Spinal cord (tissue), 10 donors: ENCODE measurements around the gene SLC6A7. TPM values are rescaled to one million over a fixed set of nuclear protein-coding genes. Genes with fewer than 3 reads are reported as not detected.

Experiments used
- DNase-seq, 6 donors: peaks; one replicate each; pipeline versions ENCODE4 v3.0.0 to v3.0.0-alpha.2; 2013 to 2015; ENCODE audit warnings: low spot score in 6 of 6, low read depth in 4 of 6
- H3K27ac ChIP-seq: one replicate; pipeline ENCODE4 v1.5.1; 2013; ENCODE audit warnings: low read depth, low read length, control low read depth
- H3K27me3 ChIP-seq: one replicate; pipeline ENCODE4 v1.6.1; 2013; ENCODE audit warnings: low read length; ENCODE audit not compliant: control insufficient read depth, insufficient read depth
- H3K36me3 ChIP-seq: one replicate; pipeline ENCODE4 v1.6.1; 2013; ENCODE audit warnings: low read length; ENCODE audit not compliant: control insufficient read depth, insufficient read depth
- H3K4me1 ChIP-seq: one replicate; pipeline ENCODE4 v1.6.1; 2013; ENCODE audit warnings: low read length; ENCODE audit not compliant: control insufficient read depth, insufficient read depth
- H3K4me3 ChIP-seq: one replicate; pipeline ENCODE4 v1.5.1; 2013; ENCODE audit warnings: low read depth, low read length, control low read depth
- H3K9me3 ChIP-seq: one replicate; pipeline ENCODE4 v1.6.1; 2013; ENCODE audit warnings: low read length; ENCODE audit not compliant: control insufficient read depth, insufficient read depth
- WGBS: methylation state at CpG from one replicate; pipeline ENCODE4 v1.1.5; 2013; ENCODE audit warnings: missing lambda C conversion rate; ENCODE audit not compliant: insufficient coverage; 5-methylcytosine and 5-hydroxymethylcytosine counted together
- polyA plus RNA-seq, 2 donors: library from polyadenylated mRNA; unstranded; fragments of 120-200 nt; gene quantifications; one replicate each; pipeline ENCODE4 v1.2.1, GENCODE V29; 2013; ENCODE audit not compliant: insufficient read length in 2 of 2
- total RNA-seq, 2 donors: library from RNA; depleted of rRNA in 1 of 2; stranded (reverse); fragments of 120-200 nt in 1 of 2; fragments of >200 nt in 1 of 2; gene quantifications; one replicate each; pipeline versions ENCODE4 v1.2.3 to v1.2.4, GENCODE V29; 2013 to 2014
- donor health status: healthy.

SLC6A7 gene
- total and polyA plus RNA-seq, 4 donors, result 4.4 to 33.1 (median 17.2) TPM

DNA sequence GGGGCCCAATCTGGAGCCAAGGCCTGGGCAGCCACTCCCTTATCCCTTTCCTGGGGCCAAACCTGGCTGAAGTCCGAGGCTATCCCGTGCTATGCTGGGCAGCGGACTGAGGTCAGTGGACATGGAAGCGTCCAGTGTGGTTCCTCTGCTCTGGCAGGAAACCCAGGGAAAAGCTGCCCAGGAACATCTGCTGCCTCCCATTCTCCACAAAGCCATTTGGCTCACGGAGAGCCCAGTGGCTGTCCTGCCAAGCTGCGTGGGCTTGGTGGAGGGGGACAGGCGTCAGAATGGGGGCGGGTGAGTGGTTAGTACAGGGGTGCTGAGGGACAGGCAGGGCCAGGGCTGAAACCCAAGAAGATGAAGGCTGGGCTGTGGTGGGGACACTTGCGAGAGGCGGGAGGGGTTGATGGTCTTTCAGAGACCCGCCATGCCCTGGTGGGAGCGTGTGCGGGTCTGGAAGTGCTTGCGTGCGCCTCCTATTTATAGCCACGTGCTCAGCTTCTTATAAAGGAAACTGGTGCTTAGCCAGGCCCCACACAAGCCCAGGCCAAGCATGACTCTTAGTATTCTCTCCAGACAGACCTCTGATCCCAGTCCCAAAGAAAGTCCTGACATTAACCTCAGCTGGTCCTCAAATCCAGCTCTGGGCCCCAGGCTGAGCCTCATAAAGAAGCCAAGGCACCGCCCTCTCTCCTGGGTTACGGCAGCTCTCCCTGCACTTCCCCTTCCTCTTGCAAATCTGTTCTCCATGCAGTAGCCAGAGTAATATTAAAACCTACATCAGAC is 9.4 kb upstream of the SLC6A7 start:
- Histone ChIP-seq H3K27ac (peak overlapping the region; percentile 12), H3K27me3 (no peaks in the 10 kb centered on the region), H3K36me3 (no peaks in the 10 kb centered on the region), H3K9me3 (no peaks in the 10 kb centered on the region), H3K4me1 (peaks cover 24% of the 10 kb centered on the region), H3K4me3 (no peak overlapping the region)
- 39% methylated on average over 18 of the region's 18 CpGs for WGBS
- peak in 4 of 6 donors; percentile 36 to 88 (median 48) for DNase-seq

DNA sequence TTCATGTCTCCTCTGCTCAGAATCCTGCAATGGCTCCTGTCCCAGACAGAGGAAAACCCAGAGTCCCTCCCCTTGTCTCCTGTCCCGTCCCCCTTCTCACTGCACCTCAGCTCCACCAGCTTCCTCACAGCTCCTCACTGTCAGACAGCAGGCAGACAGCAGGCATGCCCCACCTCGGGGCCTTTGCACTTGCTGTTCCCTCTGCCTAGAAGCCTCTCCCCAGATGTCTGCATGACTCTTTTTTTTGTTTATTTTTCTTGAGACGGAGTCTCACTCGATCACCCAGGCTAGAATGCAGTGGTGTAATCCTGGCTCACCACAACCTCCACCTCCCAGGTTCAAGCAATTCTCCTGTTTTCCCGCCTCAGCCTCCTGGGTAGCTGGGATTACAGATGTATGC is 8.8 kb upstream of the SLC6A7 start:
- peaks cover 25% of the 10 kb centered on the region for H3K4me1 ChIP-seq
- WGBS, result 49% methylated on average over 2 of the region's 5 CpGs

DNA sequence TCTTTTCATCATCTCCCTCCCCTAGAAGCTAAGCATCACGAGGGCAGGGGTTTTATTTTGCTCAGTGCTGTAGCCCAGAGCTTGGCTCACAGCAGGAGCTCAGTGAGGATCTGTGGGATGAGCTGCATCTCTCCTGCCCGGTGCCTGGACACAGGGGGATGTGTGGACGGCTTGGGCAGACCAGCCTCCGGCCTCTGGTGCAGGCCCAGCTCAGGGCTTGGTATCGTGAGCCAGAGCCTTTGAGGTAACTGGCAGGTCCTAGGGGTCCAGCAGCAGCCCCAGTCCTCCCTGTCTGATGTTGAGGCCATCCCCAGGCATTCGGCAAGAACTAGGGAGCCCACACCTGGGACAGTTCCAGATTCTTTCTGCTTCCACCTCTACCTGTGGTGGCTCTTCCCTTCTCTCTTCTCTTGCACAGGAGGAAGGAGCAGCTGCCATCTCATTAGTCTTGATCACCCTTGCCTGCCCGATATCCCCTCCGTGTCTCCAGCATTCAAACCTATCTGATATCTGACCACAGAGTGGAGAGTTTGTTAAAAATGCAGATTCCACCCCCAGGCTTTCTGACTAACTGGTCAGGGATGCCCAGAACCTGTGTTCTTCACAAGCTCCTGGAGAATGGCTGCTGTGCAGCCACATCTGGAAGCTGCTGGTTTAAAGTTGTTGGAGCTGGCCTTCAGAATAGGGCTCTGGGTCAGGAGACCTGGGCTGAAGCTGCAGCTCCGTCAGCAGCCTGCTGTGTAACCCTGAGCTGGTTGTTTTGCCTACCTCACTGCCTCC is 7.9 kb upstream of the SLC6A7 start:
- no peak for DNase-seq
- Histone ChIP-seq H3K4me1 (peaks cover 26% of the 10 kb centered on the region), H3K9me3 (no peaks in the 10 kb centered on the region), H3K27me3 (no peaks in the 10 kb centered on the region), H3K27ac (no peak overlapping the region), H3K4me3 (no peak overlapping the region), H3K36me3 (no peaks in the 10 kb centered on the region)
- WGBS, result 86% methylated on average over 6 of the region's 9 CpGs

More for the DNA sequence above, 8.8 kb upstream of the SLC6A7 start:
- Histone ChIP-seq H3K27ac (no peak overlapping the region), H3K36me3 (no peaks in the 10 kb centered on the region), H3K4me3 (no peak overlapping the region), H3K27me3 (no peaks in the 10 kb centered on the region), H3K9me3 (no peaks in the 10 kb centered on the region)
- no peak for DNase-seq

DNA sequence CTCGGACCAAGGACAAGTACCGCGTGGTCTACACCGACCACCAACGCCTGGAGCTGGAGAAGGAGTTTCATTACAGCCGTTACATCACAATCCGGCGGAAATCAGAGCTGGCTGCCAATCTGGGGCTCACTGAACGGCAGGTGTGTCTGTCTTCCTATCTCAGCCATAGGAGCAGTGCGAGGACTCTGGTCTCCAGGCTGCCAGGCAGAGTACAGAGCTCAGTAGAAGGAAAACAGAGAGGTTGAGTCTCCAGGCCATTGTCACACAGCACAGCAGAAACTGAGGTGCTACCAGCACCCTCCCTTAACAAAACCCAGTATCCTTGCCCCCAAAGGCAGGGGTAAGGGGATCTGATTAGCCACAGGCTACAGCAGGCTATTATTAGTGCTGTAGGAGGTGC is 7.1 kb upstream of the SLC6A7 start:
- 90% methylated on average over 10 of the region's 10 CpGs for WGBS
- DNase-seq, result no peak
- H3K4me3 ChIP-seq, result no peak overlapping the region
- H3K9me3 ChIP-seq, result no peaks in the 10 kb centered on the region
- no peak overlapping the region for H3K27ac ChIP-seq
- H3K36me3 ChIP-seq, result no peaks in the 10 kb centered on the region
- no peaks in the 10 kb centered on the region for H3K27me3 ChIP-seq
- peaks cover 26% of the 10 kb centered on the region for H3K4me1 ChIP-seq

DNA sequence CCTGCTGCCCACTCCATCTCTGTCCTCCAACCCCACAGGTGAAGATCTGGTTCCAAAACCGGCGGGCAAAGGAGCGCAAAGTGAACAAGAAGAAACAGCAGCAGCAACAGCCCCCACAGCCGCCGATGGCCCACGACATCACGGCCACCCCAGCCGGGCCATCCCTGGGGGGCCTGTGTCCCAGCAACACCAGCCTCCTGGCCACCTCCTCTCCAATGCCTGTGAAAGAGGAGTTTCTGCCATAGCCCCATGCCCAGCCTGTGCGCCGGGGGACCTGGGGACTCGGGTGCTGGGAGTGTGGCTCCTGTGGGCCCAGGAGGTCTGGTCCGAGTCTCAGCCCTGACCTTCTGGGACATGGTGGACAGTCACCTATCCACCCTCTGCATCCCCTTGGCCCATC is 6.4 kb upstream of the SLC6A7 start:
- H3K9me3 ChIP-seq, result no peaks in the 10 kb centered on the region
- no peaks in the 10 kb centered on the region for H3K36me3 ChIP-seq
- H3K27me3 ChIP-seq, result peaks cover 5% of the 10 kb centered on the region
- WGBS, result 93% methylated on average over 12 of the region's 12 CpGs
- DNase-seq, result no peak
- H3K4me1 ChIP-seq, result peaks cover 26% of the 10 kb centered on the region
- no peak overlapping the region for H3K27ac ChIP-seq
- no peak overlapping the region for H3K4me3 ChIP-seq

GRCh38 chr5:150184006-150184405 is 5.9 kb upstream of the SLC6A7 start:
- no peaks in the 10 kb centered on the region for H3K9me3 ChIP-seq
- H3K27me3 ChIP-seq, result peaks cover 10% of the 10 kb centered on the region
- no peaks in the 10 kb centered on the region for H3K36me3 ChIP-seq
- no peak for DNase-seq
- 100% methylated on average over 1 of the region's 2 CpGs for WGBS
- peaks cover 26% of the 10 kb centered on the region for H3K4me1 ChIP-seq
- H3K27ac ChIP-seq, result no peak overlapping the region
- no peak overlapping the region for H3K4me3 ChIP-seq

DNA sequence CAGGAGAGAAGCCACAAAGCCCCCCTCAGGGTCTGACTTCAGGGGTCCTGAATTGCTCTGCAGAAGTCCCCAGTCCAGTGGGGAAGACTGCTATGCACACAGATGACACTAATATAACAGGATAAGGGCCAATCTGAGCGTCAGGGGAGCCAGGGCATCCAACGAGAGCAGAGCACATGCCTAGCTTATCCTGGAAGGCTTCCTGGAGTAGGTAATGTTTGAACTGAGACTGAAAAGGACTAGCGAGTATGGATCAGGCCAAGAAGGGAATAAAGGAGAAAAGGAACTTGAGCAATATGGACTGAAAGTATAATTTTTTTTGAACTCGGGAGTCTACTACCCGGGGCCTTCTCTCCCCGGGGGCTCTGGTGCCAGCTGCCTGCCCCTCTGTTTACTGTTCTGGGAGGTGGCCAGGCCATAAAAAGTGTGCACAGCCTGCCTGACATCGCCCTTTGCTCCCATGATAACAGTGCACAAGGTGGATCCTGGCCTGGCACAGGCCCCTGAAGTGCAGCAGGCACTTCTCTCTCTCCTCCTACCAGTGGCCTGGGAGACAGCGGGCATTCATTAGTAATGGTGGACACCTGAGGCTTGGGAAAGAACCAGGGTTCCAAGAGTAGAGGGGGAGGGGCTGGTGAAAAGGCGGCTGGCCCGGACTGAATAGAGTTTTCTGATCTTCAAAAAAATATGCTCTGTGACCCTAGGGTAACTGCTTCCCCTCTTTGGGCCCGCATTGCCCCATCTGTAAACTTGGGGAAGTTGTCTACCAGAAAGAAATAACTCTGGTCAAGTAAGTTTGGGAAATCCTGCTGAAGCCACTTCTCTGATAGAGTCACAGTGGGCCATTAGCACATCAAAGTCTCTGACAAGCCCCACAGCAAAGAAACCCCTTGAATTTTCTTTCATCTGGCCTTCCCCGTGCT is 4.6 kb upstream of the SLC6A7 start:
- no peak overlapping the region for H3K27ac ChIP-seq
- no peaks in the 10 kb centered on the region for H3K9me3 ChIP-seq
- peaks cover 21% of the 10 kb centered on the region for H3K4me1 ChIP-seq
- H3K27me3 ChIP-seq, result peaks cover 20% of the 10 kb centered on the region
- no peak for DNase-seq
- no peaks in the 10 kb centered on the region for H3K36me3 ChIP-seq
- H3K4me3 ChIP-seq, result no peak overlapping the region
- 64% methylated on average over 9 of the region's 12 CpGs for WGBS

DNA sequence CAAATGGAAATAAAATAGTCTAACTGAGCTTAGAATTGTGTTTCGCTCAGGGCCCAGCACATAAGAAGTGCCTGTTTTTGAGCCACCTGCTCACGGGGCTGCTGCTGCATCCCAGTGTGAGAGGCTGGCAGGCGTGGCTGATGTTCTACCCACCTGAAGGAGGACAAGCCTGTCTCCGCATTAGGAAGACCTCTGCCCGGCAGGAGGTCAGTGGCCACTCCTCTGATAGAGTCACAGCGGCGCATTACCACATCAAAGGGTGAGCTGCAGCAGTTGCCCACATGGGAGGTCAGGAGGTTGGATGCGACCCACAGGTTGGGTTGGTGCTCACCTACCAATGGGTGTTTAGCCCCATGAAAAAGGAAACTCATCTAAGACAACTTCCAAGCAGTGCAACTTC is 3.7 kb upstream of the SLC6A7 start:
- Histone ChIP-seq H3K27me3 (peaks cover 29% of the 10 kb centered on the region), H3K36me3 (no peaks in the 10 kb centered on the region), H3K4me3 (no peak overlapping the region), H3K27ac (no peak overlapping the region), H3K9me3 (no peaks in the 10 kb centered on the region), H3K4me1 (peaks cover 18% of the 10 kb centered on the region)
- no peak for DNase-seq
- 77% methylated on average over 8 of the region's 8 CpGs for WGBS

DNA sequence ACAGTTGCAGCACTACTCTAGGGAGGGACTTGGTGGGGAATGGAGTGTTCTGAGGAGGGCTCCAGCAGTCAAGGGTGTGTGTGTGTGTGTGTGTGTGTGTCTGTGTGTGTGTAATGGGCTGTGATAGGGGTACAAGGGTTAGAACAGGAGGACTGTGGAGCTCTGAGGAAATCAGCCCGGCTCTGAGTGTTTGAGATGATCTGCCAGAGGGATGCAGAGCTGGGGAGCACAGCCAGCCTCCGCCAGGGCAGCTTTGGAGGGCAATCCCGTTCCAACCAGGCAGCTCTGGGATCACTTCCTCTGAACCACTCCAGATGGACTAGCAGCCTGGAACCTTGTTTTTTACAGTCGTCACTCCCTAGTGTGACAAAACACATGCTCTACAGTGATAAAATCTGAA is 3.0 kb upstream of the SLC6A7 start:
- peaks cover 21% of the 10 kb centered on the region for H3K4me1 ChIP-seq
- H3K9me3 ChIP-seq, result no peaks in the 10 kb centered on the region
- 52% methylated on average over 3 of the region's 4 CpGs for WGBS
- no peaks in the 10 kb centered on the region for H3K36me3 ChIP-seq
- DNase-seq, result peak in 1 of 6 donors; percentile 86
- H3K27me3 ChIP-seq, result peaks cover 29% of the 10 kb centered on the region
- no peak overlapping the region for H3K27ac ChIP-seq
- no peak overlapping the region for H3K4me3 ChIP-seq
